HCT116 (cell line): ENCODE measurements around the gene NINJ1.

Experiments
- CBX3 ChIP-seq: IDR thresholded peaks from 2 replicates; pipeline ENCODE4 v1.6.1; 2012; ENCODE audit warnings: low read depth
- CEBPB ChIP-seq: IDR thresholded peaks from 2 replicates; pipeline ENCODE4 v1.6.1; 2012; ENCODE audit warnings: low read depth
- CTCF ChIP-seq, 3 experiments: fragments of 200-600 bp in 1 of 3; sonication (generic) in 1 of 3; IDR thresholded peaks in 2 of 3; conservative IDR thresholded peaks in 1 of 3; 2 replicates each; pipeline ENCODE4 v1.5.1; 2012 to 2017; ENCODE audit warnings: low read depth in 2 of 3, low read length in 2 of 3, antibody characterized with exemption in 1 of 3, borderline replicate concordance in 1 of 3, control low read depth in 1 of 3, mild to moderate bottlenecking in 1 of 3, mixed read lengths in 1 of 3, mixed run types in 1 of 3, moderate library complexity in 1 of 3; ENCODE audit not compliant: insufficient read depth in 1 of 3
- ELF1 ChIP-seq: IDR thresholded peaks from 2 replicates; pipeline ENCODE4 v1.6.1; 2012; ENCODE audit warnings: low read depth, borderline replicate concordance
- EZH2 ChIP-seq: fragments of 200-600 bp; sonication (generic); IDR thresholded peaks from 2 replicates; pipeline ENCODE4 v1.6.1; 2017; ENCODE audit warnings: antibody characterized with exemption, mixed run types
- MAX ChIP-seq: IDR thresholded peaks from 2 replicates; pipeline ENCODE4 v1.6.1; 2012
- POLR2A ChIP-seq: IDR thresholded peaks from 2 replicates; pipeline ENCODE4 v1.7.0; 2011; ENCODE audit warnings: borderline replicate concordance; ENCODE audit not compliant: insufficient read depth, insufficient read length; ENCODE audit errors: extremely low read depth
- POLR2AphosphoS5 ChIP-seq: IDR thresholded peaks from 2 replicates; pipeline ENCODE4 v1.6.1; 2011; ENCODE audit warnings: mild to moderate bottlenecking, low read depth, low read length, moderate library complexity
- RAD21 ChIP-seq: IDR thresholded peaks from 2 replicates; pipeline ENCODE4 v1.6.1; 2012; ENCODE audit warnings: low read depth, mild to moderate bottlenecking
- TCF7L2 ChIP-seq: IDR thresholded peaks from 2 replicates; pipeline ENCODE4 v1.7.0; 2011; ENCODE audit warnings: borderline replicate concordance, inconsistent platforms; ENCODE audit not compliant: insufficient read depth, insufficient read length; ENCODE audit errors: extremely low read depth
- ZFX ChIP-seq: fragments of 450-650 bp; IDR thresholded peaks from 2 replicates; pipeline ENCODE4 v1.6.1; 2017
- ZNF274 ChIP-seq: fragments of 200-500 bp; sonication (Bioruptor generic); IDR thresholded peaks from 2 replicates; pipeline ENCODE4 v1.6.1; 2014; ENCODE audit warnings: mild to moderate bottlenecking, low read depth, low read length, inconsistent platforms

- TF ChIP-seq CTCF (IDR thresholded peaks at IDR 0.05 in 2 of 3, conservative IDR thresholded peaks at IDR 0.05 in 1 of 3; ENCODE audit: borderline replicate concordance in 1 of 3, insufficient read depth in 1 of 3, low read depth in 2 of 3, low read length in 2 of 3) (no peak), POLR2A (no peak), CBX3 (no peak), POLR2AphosphoS5 (no peak), RAD21 (no peak), CEBPB (no peak), TCF7L2 (no peak), ZFX (no peak), MAX (no peak), ZNF274 (no peak), ELF1 (no peak), EZH2 (no peak)
These were observed 6.6 kb downstream of the NINJ1 start for GRCh38 chr9:93127395-93127911.
